ENCODE results near the gene EPHA3.

EPHA3 gene

GRCh38 chr3:89314454-89315098 lies 207.2 kb downstream of the EPHA3 start:
- H3K27me3 ChIP-seq (replicated peaks; ENCODE audit: control insufficient read depth, insufficient read depth, low read length) = no peaks in the 10 kb centered on the region
- no peaks in the 10 kb centered on the region for H3K36me3 ChIP-seq (ENCODE audit: control insufficient read depth, insufficient read depth, low read length)
- H3K4me3 ChIP-seq (replicated peaks; ENCODE audit: low read depth, low read length) = no peak overlapping the region
- no peak for DNase-seq (ENCODE audit: extremely low read depth, insufficient read length)
- TF ChIP-seq, protein P1, sequence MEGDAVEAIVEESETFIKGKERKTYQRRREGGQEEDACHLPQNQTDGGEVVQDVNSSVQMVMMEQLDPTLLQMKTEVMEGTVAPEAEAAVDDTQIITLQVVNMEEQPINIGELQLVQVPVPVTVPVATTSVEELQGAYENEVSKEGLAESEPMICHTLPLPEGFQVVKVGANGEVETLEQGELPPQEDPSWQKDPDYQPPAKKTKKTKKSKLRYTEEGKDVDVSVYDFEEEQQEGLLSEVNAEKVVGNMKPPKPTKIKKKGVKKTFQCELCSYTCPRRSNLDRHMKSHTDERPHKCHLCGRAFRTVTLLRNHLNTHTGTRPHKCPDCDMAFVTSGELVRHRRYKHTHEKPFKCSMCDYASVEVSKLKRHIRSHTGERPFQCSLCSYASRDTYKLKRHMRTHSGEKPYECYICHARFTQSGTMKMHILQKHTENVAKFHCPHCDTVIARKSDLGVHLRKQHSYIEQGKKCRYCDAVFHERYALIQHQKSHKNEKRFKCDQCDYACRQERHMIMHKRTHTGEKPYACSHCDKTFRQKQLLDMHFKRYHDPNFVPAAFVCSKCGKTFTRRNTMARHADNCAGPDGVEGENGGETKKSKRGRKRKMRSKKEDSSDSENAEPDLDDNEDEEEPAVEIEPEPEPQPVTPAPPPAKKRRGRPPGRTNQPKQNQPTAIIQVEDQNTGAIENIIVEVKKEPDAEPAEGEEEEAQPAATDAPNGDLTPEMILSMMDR (IDR thresholded peaks at IDR 0.05; ENCODE audit: insufficient read depth, low read length, poor library complexity, severe bottlenecking) = no peak

DNA sequence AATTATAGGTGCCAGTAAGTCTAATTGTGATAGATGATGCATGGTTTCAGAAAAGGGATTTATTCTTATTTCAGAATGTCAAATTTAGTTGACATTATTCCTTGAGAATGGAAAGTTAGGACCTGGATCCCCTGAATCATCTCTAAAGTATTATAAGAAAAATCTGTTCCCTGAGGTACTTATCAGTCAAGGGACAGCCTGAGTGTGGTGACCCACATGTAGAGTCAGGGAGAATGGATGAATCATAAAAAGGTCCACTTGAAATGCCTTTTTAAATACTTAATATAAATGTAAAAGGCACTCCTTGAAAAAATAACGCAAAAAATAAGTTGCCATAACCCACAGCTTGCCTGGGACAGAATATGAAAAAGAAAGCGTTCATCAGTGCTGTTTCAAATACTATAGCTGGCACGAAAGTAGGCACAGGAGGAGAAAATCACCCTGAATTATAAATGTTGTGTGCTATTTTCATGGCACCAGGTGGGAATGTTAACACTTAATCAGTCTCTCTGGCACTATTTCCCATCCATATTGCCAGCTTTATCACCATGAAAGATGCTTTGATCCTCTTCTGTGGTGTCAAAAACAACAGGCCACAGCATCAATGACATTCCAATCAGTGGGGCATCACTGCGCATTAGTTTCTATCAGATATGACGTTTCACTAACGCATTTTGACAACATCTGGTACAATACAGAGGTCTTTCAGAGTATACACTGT lies 208.5 kb downstream of the EPHA3 start:
- DNase-seq (ENCODE audit: extremely low read depth, insufficient read length) = no peak
- no peaks in the 10 kb centered on the region for H3K36me3 ChIP-seq (ENCODE audit: control insufficient read depth, insufficient read depth, low read length)
- H3K27me3 ChIP-seq (replicated peaks; ENCODE audit: control insufficient read depth, insufficient read depth, low read length) = no peaks in the 10 kb centered on the region
- H3K4me3 ChIP-seq (replicated peaks; ENCODE audit: low read depth, low read length) = no peak overlapping the region
- TF ChIP-seq, protein P1 (IDR thresholded peaks at IDR 0.05; ENCODE audit: insufficient read depth, low read length, poor library complexity, severe bottlenecking) = no peak

DNA sequence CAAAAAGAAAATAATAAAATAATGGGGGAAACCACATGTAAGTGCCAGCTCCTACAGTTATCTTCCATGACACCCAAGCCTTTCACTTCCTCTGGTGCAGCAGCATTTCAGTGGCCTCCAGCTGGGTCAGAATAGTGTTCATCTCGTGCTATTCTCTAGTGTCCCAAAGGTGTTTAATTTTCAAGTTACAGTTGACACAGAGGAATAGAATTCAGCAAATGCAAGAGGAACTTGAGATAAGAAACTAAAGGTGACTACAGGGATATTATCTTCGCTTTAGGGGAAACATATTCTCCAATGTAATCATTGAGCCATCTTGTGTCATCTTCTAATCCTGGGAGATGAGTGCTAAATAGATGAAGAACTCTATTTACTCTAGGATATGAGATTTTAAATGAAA lies 212.8 kb downstream of the EPHA3 start:
- no peak overlapping the region for H3K4me3 ChIP-seq (replicated peaks; ENCODE audit: low read depth, low read length)
- no peaks in the 10 kb centered on the region for H3K27me3 ChIP-seq (replicated peaks; ENCODE audit: control insufficient read depth, insufficient read depth, low read length)
- no peaks in the 10 kb centered on the region for H3K36me3 ChIP-seq (ENCODE audit: control insufficient read depth, insufficient read depth, low read length)
- DNase-seq (ENCODE audit: extremely low read depth, insufficient read length) = no peak
- TF ChIP-seq, protein P1 (IDR thresholded peaks at IDR 0.05; ENCODE audit: insufficient read depth, low read length, poor library complexity, severe bottlenecking) = no peak

- no peak for DNase-seq (ENCODE audit: extremely low read depth, insufficient read length)
- TF ChIP-seq, protein P1 (IDR thresholded peaks at IDR 0.05; ENCODE audit: insufficient read depth, low read length, poor library complexity, severe bottlenecking) = no peak
- Histone ChIP-seq H3K27me3 (replicated peaks; ENCODE audit: control insufficient read depth, insufficient read depth, low read length) (no peaks in the 10 kb centered on the region), H3K36me3 (ENCODE audit: control insufficient read depth, insufficient read depth, low read length) (no peaks in the 10 kb centered on the region), H3K4me3 (replicated peaks; ENCODE audit: low read depth, low read length) (no peak overlapping the region)
These were observed 219.6 kb downstream of the EPHA3 start for GRCh38 chr3:89326997-89327396.

DNA sequence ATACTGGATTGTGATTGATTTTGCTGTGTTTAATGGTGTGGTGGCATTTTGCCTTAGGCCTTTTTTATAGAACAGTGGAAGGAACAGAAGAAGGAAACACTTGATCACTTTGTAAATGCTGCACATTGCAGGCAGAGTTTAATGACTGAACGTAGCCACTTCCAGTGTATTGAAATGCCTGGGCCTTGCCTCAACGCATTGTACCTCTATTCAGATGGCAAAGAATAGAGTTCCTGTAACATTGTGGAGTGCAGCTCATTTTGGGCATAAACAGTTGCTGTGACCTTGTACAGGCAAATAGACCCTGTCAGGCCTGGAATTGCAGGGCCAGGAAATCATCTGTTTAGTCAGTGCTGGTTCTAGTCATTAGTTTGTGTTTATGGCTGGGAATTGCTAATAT lies 225.0 kb downstream of the EPHA3 start:
- TF ChIP-seq, protein P1 (IDR thresholded peaks at IDR 0.05; ENCODE audit: insufficient read depth, low read length, poor library complexity, severe bottlenecking) = no peak
- H3K27me3 ChIP-seq (replicated peaks; ENCODE audit: control insufficient read depth, insufficient read depth, low read length) = no peaks in the 10 kb centered on the region
- H3K36me3 ChIP-seq (ENCODE audit: control insufficient read depth, insufficient read depth, low read length) = no peaks in the 10 kb centered on the region
- H3K4me3 ChIP-seq (replicated peaks; ENCODE audit: low read depth, low read length) = no peak overlapping the region
- DNase-seq (ENCODE audit: extremely low read depth, insufficient read length) = no peak
